Measurements from ENCODE around the gene CTTNBP2.

CTTNBP2 gene

GRCh38 chr7:117688126-117688525 lies 185.1 kb downstream of the CTTNBP2 start:
- no peak overlapping the region for H3K27ac ChIP-seq
- no peak for TF ChIP-seq CTCF (conservative IDR thresholded peaks at IDR 0.05)

- no peak for TF ChIP-seq CTCF (conservative IDR thresholded peaks at IDR 0.05)
- H3K27ac ChIP-seq: peak overlapping the region; percentile 30; the same call in 1 of the 2 replicates
Observed at GRCh38 chr7:117686311-117686935, 186.8 kb downstream of the CTTNBP2 start.

DNA sequence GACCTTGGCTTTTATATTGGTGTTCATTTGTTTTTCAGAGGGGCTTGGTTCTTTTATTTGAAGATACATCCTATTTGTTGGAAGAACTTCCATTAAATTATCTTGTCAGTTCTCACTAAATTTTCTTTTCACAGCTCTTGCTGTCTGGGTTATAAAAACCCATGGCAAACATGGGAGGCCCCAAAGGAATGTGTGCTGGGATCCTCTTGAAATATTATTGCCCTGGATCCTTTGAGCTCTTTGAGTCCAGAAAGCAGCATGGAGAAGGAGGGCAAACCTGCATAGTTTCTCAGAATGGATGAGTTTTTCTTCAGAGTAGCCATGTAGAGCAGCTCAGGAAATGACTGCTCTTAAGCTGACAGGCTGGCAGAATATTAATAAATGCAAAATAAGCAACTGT lies 187.4 kb downstream of the CTTNBP2 start:
- H3K27ac ChIP-seq: peak overlapping the region; percentile 30
- no peak for TF ChIP-seq CTCF (conservative IDR thresholded peaks at IDR 0.05)

DNA sequence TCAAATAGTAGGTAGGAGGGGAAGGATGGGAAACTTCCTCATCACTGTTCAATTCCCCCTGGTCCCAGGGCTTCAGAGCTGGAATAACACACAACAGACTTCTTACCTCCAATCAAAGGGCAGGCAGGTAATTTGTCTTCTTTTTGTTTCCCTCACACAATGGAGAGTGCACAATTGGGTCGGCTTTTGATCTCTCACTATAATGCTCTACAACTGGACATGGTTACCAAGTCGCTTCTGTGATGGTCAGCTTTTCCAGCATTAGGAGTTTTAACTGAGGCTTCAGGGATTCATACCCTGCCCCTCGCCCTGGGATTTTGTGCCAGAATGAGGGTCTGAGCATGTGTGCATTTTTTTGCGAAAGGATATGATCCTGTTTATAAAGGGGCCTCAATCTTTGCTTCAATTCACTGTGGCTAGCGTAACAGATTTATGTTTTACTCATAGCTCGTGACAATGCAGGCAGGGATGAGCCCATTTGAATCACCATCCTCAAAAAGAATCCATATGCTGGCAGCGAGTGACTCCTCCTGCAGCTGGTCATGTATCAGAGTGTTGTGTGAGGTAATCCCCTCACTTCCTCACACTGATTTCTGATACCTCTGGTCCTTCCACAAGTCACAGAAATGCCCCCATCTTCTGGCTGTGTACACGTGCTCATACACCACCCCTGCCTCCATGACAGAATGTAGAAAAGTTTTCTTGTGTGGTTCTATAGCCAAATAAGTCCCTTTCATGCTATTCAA lies 189.6 kb downstream of the CTTNBP2 start:
- no peak for TF ChIP-seq CTCF (conservative IDR thresholded peaks at IDR 0.05)
- no peak overlapping the region for H3K27ac ChIP-seq

- no peak overlapping the region for H3K27ac ChIP-seq
- no peak for TF ChIP-seq CTCF (conservative IDR thresholded peaks at IDR 0.05)
Observed at GRCh38 chr7:117682681-117683385, 190.4 kb downstream of the CTTNBP2 start.

DNA sequence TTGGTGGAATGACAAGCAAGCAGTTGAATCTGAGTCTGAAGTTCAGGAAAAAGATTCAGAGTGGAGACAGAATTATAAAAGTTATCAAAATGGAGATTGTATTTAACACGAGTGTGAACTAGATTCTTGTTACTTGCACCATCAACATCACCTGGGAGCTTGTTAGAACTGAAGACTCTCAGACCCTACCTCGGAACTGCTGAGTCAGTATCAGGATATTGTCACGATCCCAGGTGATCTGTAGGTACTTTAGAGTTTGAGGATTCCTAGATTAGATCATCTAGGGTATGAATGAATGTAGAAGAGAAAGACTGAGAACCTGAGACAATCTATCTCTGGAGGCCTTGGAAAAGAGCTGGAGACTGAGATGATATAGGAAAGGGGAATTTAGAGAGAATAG lies 194.1 kb downstream of the CTTNBP2 start:
- H3K27ac ChIP-seq: no peak overlapping the region
- TF ChIP-seq CTCF (conservative IDR thresholded peaks at IDR 0.05): no peak
